Measurements from ENCODE around the gene RFX1. TPM values are rescaled to one million over a fixed set of nuclear protein-coding genes. Genes with fewer than 3 reads are reported as not detected.

RFX1 gene
- total and polyA plus RNA-seq, 9 of the 15 experiments (the other 6 are each of a cell fraction or from before 2014, with no cell fraction given) = 0.14 to 19.3 (median 1.2) TPM

DNA sequence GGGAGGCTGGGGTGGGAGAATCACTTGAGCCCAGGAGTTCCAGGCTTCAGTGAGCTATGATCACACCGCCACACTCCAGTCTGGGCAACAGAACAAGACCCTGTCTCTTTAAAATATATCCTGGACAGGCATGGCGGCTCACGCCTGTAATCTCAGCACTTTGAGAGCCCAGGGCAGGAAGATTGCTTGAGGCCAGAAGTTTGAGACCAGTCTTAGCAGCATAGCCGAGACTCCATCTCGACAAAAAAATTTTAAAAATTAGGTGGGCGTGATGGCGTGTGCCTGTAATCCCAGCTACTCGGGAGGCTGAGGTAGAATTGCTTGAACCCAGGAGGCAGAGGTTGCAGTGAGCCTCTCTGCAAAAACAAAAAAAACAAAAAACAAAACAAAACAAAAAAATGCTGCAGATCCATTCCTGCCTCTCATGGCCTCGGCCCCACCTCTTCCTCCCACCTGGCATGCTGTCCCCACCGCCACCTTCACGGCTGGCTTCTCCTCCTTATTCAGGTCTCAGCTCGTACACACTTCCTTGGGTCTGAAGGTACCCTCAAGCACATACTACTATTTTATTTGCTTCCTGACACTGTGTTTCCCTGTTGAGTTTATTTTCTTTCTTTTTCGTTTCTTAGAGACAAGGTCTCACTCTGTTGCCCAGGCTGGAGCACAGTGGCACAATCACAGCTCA, 5.3 kb downstream of the RFX1 start (continued):
- TF ChIP-seq ZNF407 (IDR thresholded peaks at IDR 0.05; ENCODE audit: low read depth) = no peak
- no peak for TF ChIP-seq CGGBP1 (CRISPR knock-in tag; IDR thresholded peaks at IDR 0.05)
- TF ChIP-seq NCOA4 (IDR thresholded peaks at IDR 0.05; ENCODE audit: partially characterized antibody) = no peak
- TF ChIP-seq ZEB2 (IDR thresholded peaks at IDR 0.05) = no peak
- no peak for TF ChIP-seq SAFB (IDR thresholded peaks at IDR 0.05; ENCODE audit: borderline replicate concordance, low read depth, low read length)
- no peak for TF ChIP-seq NR0B1 (IDR thresholded peaks at IDR 0.05; ENCODE audit: partially characterized antibody)
- TF ChIP-seq SMARCC2 (IDR thresholded peaks at IDR 0.05; ENCODE audit: low read depth) = no peak
- no peak for TF ChIP-seq MBD2 (IDR thresholded peaks at IDR 0.05; ENCODE audit: borderline replicate concordance, low read depth)
- no peak for TF ChIP-seq ZNF316 (IDR thresholded peaks at IDR 0.05)
